Neural cell (in vitro differentiated cells): ENCODE measurements around the gene REV1. TPM values are rescaled to one million over a fixed set of nuclear protein-coding genes. Genes with fewer than 3 reads are reported as not detected.

Experiments
- H2AFZ ChIP-seq: fragments of 200-600, 300-800 bp; sonication (generic), shearing (Covaris generic); 2 replicates; pipeline ENCODE4 v1.6.0; 2014; ENCODE audit warnings: low read depth, mild to moderate bottlenecking, antibody characterized with exemption, low read length, moderate library complexity
- H3F3A ChIP-seq: fragments of 200-600 bp; shearing (Covaris generic); 2 replicates; pipeline ENCODE4 v1.6.1; 2016; ENCODE audit warnings: mild to moderate bottlenecking, moderate library complexity, mixed read lengths, antibody characterized with exemption, low read length; ENCODE audit not compliant: insufficient read depth, poor library complexity, severe bottlenecking
- H3K27ac ChIP-seq: fragments of 200-600, 300-800 bp; sonication (generic), shearing (Covaris generic); 2 replicates; pipeline ENCODE4 v1.5.1; 2014; ENCODE audit warnings: mild to moderate bottlenecking, low read length, moderate library complexity
- H3K27me3 ChIP-seq: fragments of 300-800, 200-600 bp; sonication (generic), shearing (Covaris generic); 2 replicates; pipeline ENCODE4 v1.6.0; 2014; ENCODE audit warnings: mild to moderate bottlenecking, low read depth, low read length, moderate library complexity; ENCODE audit not compliant: insufficient read depth
- H3K36me3 ChIP-seq: fragments of 300-800, 200-600 bp; sonication (generic), shearing (Covaris generic); 2 replicates; pipeline ENCODE4 v1.5.1; 2014; ENCODE audit warnings: mild to moderate bottlenecking, antibody characterized with exemption, low read length, moderate library complexity; ENCODE audit not compliant: insufficient read depth
- H3K4me2 ChIP-seq: fragments of 300-800, 200-600 bp; sonication (generic), shearing (Covaris generic); 2 replicates; pipeline ENCODE4 v1.6.0; 2014; ENCODE audit warnings: mild to moderate bottlenecking, low read length
- H3K4me3 ChIP-seq: fragments of 300-800, 200-600 bp; sonication (generic), shearing (Covaris generic); 2 replicates; pipeline ENCODE4 v1.5.1; 2014; ENCODE audit warnings: mild to moderate bottlenecking, low read length, moderate library complexity
- H3K79me2 ChIP-seq: fragments of 200-600 bp; shearing (Covaris generic); replicated peaks from 2 replicates; pipeline ENCODE4 v1.6.0; 2014; ENCODE audit warnings: mild to moderate bottlenecking, low read length, moderate library complexity; ENCODE audit not compliant: insufficient read depth
- H3K9ac ChIP-seq: fragments of 300-800, 200-600 bp; sonication (generic), shearing (Covaris generic); 2 replicates; pipeline ENCODE4 v1.6.1; 2016; ENCODE audit warnings: mild to moderate bottlenecking, low read length, mixed read lengths
- H3K9me2 ChIP-seq: fragments of 200-600 bp; shearing (Covaris generic); 2 replicates; pipeline ENCODE4 v1.6.1; 2016; ENCODE audit warnings: mild to moderate bottlenecking, low read length, mixed read lengths; ENCODE audit not compliant: insufficient read depth
- H3K9me3 ChIP-seq: fragments of 200-600, 300-800 bp; sonication (generic), shearing (Covaris generic); 2 replicates; pipeline ENCODE4 v1.6.1; 2016; ENCODE audit warnings: mild to moderate bottlenecking, mixed run types, low read length, moderate library complexity, mixed read lengths
- H4K20me1 ChIP-seq: fragments of 200-600 bp; shearing (Covaris generic); 2 replicates; pipeline ENCODE4 v1.6.1; 2016; ENCODE audit warnings: mild to moderate bottlenecking, mixed run types; ENCODE audit not compliant: insufficient read depth
- CTCF ChIP-seq: fragments of 450-650 bp; IDR thresholded peaks from 2 replicates; pipeline ENCODE4 v1.5.1; 2014; ENCODE audit warnings: antibody characterized with exemption, mild to moderate bottlenecking, moderate library complexity; ENCODE audit not compliant: poor library complexity, severe bottlenecking
- EP300 ChIP-seq: fragments of 450-650 bp; conservative IDR thresholded peaks from 2 replicates; pipeline ENCODE4 v1.6.1; 2014; ENCODE audit warnings: antibody characterized with exemption, mild to moderate bottlenecking, moderate library complexity; ENCODE audit not compliant: poor library complexity, severe bottlenecking
- EZH2 ChIP-seq: fragments of 200-600, 300-800 bp; shearing (Covaris generic), sonication (generic); IDR thresholded peaks from 2 replicates; pipeline ENCODE4 v1.6.1; 2014; ENCODE audit warnings: antibody characterized with exemption, low read length, borderline replicate concordance, mild to moderate bottlenecking; ENCODE audit not compliant: insufficient read depth, poor library complexity, severe bottlenecking
- MXI1 ChIP-seq: fragments of 450-650 bp; conservative IDR thresholded peaks from 2 replicates; pipeline ENCODE4 v1.6.1; 2014; ENCODE audit warnings: antibody characterized with exemption, mild to moderate bottlenecking; ENCODE audit not compliant: poor library complexity, severe bottlenecking
- POLR2AphosphoS5 ChIP-seq: IDR thresholded peaks from 2 replicates; pipeline ENCODE4 v1.6.1; 2012
- RAD21 ChIP-seq: fragments of 450-650 bp; conservative IDR thresholded peaks from 2 replicates; pipeline ENCODE4 v1.6.1; 2014; ENCODE audit warnings: antibody characterized with exemption, mild to moderate bottlenecking, moderate library complexity
- REST ChIP-seq: IDR thresholded peaks from 2 replicates; pipeline ENCODE4 v1.6.1; 2012; ENCODE audit warnings: borderline replicate concordance
- SMC3 ChIP-seq: fragments of 450-650 bp; conservative IDR thresholded peaks from 2 replicates; pipeline ENCODE4 v1.6.1; 2014; ENCODE audit warnings: antibody characterized with exemption, mild to moderate bottlenecking, moderate library complexity; ENCODE audit not compliant: poor library complexity
- TAF1 ChIP-seq: IDR thresholded peaks from 2 replicates; pipeline ENCODE4 v1.6.1; 2012; ENCODE audit warnings: low read depth
- polyA plus RNA-seq: library from polyadenylated mRNA; depleted of rRNA; stranded (reverse); fragments of >200 nt; gene quantifications from 2 replicates; pipeline ENCODE4 v1.2.3, GENCODE V29; 2014

REV1 gene
- polyA plus RNA-seq, 1 donor from 2014 or later, result 84.1 TPM

- Histone ChIP-seq H3K27ac (no peak overlapping the region), H3K27me3 (no peaks in the 10 kb centered on the region), H3K9me3 (no peaks in the 10 kb centered on the region), H3F3A (no peaks in the 10 kb centered on the region), H3K9ac (no peak overlapping the region), H3K4me3 (no peak overlapping the region), H4K20me1 (no peaks in the 10 kb centered on the region), H3K9me2 (no peaks in the 10 kb centered on the region), H3K36me3 (no peaks in the 10 kb centered on the region), H3K79me2 (no peaks in the 10 kb centered on the region), H3K4me2 (no peak overlapping the region), H2AFZ (no peak overlapping the region)
- TF ChIP-seq REST (no peak), MXI1 (no peak), TAF1 (no peak), RAD21 (no peak), EZH2 (no peak), CTCF (no peak), SMC3 (no peak), EP300 (no peak), POLR2AphosphoS5 (no peak)
These were observed 5.5 kb upstream of the REV1 start for GRCh38 chr2:99495115-99495860.

- TF ChIP-seq POLR2AphosphoS5, result no peak
- TF ChIP-seq EP300, result no peak
- TF ChIP-seq TAF1, result no peak
- TF ChIP-seq REST, result no peak
- TF ChIP-seq SMC3, result no peak
- no peak for TF ChIP-seq EZH2
- TF ChIP-seq RAD21, result no peak
These were observed 2.9 kb upstream of the REV1 start for GRCh38 chr2:99492721-99493120.

More at GRCh38 chr2:99492721-99493120, 2.9 kb upstream of the REV1 start:
- H3K36me3 ChIP-seq, result no peaks in the 10 kb centered on the region
- H3K79me2 ChIP-seq, result peaks cover 11% of the 10 kb centered on the region
- H2AFZ ChIP-seq, result no peak overlapping the region
- H3K27me3 ChIP-seq, result no peaks in the 10 kb centered on the region
- no peak overlapping the region for H3K4me3 ChIP-seq
- no peak overlapping the region for H3K4me2 ChIP-seq
- no peaks in the 10 kb centered on the region for H3K9me3 ChIP-seq
- no peaks in the 10 kb centered on the region for H3F3A ChIP-seq
- no peaks in the 10 kb centered on the region for H4K20me1 ChIP-seq
- no peaks in the 10 kb centered on the region for H3K9me2 ChIP-seq
- H3K27ac ChIP-seq, result no peak overlapping the region
- no peak overlapping the region for H3K9ac ChIP-seq
